Activated CD8-positive, alpha-beta memory T cell treated with anti-CD3 and anti-CD28 coated beads, Interleukin-2, amount 50 U/mL, for 1 hour (primary cell): ENCODE results near the gene MAD1L1.

Experiments used
- DNase-seq: peaks from one replicate; pipeline ENCODE4 v3.0.0-alpha.2; 2020; ENCODE audit errors: extremely low read depth

MAD1L1 gene

DNA sequence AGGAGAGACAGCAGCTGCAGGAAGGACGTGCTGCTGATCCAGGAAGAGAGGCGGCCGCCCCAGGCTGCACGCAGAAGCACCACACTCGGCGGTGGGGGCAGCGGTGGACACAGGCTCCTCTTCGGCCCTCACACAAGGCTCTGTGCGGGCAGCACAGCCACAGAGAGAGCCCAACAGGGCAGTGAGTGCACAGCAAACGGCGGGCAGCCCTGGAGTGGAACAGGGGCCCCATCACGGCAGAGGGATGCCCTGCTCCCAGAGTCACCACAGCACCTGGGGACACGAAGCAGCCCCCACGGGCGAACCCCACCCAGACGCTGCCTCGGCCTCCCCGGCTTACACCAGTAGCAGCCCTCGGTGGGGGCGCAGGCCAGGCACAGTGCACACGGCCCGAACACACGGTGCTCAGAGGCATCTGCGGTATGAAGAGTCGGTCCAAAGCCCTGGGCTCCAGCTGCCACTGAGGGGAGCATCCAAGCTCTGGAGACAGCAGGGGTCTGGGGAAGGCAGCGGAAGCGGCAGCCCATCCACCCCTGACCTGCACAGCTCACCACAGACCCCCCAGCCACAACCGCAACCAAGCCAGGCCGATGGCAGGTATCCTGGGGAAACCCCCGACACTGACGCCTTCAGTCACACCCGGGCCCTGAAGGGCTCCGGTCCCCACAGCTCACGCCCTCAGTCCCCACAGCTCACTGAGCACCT lies 26.1 kb upstream of the MAD1L1 start:
- no peak for DNase-seq

GRCh38 chr7:2257651-2258050 lies 24.9 kb upstream of the MAD1L1 start:
- DNase-seq = no peak

DNA sequence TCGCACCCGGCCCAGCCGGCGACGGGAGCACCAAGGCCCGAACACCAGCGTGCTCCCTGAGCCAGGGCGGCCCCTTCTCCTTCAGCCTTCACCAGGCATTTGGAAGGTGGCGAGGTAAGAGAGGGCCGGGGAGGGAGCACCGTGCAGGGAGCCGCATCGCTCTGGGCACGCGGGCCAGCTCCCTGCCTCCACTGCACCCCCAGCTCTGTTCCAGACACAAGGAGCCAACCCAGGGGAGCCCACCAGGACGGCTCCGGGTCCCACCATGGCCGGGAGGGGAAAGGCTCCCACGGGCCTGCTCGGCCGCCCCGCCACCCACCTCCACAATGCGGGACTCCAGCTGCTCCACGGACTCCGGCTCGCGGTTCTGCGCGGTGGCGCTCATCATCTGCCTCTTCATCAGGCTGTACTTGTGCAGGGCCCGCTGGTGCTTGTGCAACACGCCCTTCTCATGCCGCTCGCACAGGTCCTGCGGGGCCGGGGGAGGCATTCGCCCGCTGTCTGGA lies 24.4 kb upstream of the MAD1L1 start:
- DNase-seq = no peak

DNA sequence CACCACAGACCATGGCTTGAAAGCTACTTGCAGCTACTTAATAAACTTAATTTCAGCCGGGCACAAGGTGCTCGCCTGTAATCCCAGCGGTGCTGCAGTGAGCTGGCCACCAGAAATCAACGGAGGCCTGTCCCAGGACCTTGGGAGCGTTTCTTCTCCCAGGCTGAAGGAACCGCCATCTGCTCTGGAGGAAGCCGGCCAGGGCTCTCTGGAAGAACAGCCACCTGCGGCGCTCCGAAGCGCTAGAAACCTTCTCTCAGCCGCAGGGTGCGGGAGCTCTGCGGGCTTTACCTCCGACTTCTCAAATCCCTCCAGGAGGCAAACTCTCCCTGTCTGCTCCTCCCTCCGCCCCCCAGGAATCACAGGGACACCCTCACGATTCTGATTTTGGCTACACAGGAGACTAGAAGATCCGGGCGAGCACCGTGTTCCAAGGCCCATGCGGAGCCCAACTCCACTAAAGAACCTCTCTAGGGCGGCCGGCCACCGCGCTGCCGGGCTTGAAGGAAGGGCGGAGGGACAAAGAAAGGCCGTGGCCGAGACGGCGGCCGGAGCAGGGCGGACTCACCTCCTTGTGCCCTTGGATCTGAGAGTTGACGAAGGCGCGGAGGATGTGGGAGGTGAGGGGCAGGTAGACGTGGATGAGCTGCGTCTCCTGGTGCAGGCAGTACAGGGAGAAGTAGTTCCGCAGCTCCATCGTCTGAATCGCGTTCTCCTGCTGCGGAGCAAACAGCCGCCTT lies 23.7 kb upstream of the MAD1L1 start:
- no peak for DNase-seq

GRCh38 chr7:2255145-2256139 lies 22.7 kb upstream of the MAD1L1 start:
- DNase-seq = no peak

- no peak for DNase-seq
Observed at GRCh38 chr7:2254429-2255144, 21.8 kb upstream of the MAD1L1 start.

- DNase-seq = no peak
Observed at GRCh38 chr7:2253525-2254244, 20.9 kb upstream of the MAD1L1 start.

GRCh38 chr7:2253021-2253420 lies 20.3 kb upstream of the MAD1L1 start:
- DNase-seq = no peak

DNA sequence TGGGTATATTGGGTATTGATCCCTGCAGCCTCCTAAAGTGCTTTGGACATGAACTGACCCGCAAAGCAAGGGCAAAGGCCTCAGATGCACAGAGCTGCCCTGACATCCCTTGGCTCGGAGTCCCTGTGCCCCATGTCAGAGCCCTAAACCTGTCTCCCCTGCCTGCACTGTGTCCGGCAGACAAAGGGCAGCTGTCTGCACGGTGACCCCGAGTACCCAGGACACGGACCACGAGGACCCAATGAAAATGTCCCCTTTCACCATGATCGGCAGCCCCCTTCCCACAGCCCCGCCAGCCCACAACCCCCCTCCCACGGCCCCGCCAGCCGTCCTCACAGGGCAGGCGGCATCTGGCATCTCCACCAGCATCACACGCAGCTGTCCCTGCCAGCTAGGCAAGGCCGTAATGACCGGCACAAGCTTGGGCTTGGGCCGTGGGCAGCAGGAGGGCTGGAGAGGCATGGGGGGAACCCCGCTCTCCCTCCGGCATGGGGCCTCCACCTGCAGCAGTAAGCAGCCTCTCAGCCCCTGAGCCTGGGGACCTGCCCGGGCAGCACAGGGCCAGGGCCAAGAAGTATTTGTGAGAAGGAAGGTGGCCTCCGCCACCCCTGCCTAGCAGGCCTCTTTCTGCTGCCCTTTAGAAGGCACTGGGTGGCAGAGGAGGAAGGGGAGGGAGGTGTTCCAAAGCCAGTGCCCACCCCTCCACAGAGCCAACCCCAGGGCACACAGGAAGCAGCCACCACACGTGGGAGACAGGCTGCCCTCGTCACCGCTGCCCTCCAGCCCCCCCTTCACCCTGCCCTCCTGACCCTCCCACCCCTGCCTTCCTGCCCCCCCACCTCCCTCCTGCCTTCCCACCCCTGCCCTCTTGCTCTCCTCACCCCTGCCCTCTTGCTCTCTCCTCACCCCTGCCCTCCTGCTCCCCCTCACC lies 19.4 kb upstream of the MAD1L1 start:
- no peak for DNase-seq

DNA sequence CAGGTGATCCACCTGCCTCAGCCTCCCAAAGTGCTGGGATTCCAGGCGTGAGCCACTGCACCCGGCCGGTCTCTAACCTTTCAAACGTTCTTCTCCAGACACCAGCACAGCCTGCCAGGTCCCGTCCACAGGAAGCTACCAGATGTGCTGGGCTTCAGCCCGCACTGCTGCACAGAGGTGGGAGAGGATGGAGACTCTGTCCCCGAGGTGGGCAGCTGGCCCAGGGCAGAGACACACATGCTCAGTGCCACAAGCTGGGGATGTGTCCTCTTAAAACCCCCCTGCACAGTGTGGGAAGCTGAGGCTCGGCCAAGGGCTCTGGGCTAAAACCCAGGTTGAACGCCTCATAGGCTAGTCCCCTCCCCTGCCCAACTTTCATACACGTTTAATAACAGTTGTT lies 18.6 kb upstream of the MAD1L1 start:
- no peak for DNase-seq

DNA sequence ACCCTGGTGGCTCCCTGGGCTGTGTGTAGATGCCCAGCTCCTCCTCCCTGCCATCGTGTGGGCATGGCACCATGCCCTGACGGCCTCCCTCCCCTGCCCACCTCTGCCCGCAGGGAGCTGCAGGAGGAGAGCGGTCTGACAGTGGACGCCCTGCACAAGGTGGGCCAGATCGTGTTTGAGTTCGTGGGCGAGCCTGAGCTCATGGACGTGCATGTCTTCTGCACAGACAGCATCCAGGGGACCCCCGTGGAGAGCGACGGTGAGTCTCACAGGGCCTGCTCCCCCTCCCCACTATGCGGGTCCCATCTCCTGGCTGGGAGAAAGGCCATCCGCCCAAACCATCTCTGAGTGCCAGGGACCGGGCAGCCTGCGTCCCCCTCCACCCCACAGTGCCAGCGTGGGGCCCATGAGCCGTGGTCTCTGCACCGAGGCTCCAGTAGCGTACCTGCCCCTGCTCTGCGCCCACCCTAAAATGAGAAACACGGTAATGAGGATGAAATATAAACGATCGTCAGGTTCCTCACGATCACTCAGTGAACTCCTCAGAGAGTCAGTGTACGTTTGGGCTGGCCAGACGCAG lies 17.1 kb upstream of the MAD1L1 start:
- DNase-seq = no peak

DNA sequence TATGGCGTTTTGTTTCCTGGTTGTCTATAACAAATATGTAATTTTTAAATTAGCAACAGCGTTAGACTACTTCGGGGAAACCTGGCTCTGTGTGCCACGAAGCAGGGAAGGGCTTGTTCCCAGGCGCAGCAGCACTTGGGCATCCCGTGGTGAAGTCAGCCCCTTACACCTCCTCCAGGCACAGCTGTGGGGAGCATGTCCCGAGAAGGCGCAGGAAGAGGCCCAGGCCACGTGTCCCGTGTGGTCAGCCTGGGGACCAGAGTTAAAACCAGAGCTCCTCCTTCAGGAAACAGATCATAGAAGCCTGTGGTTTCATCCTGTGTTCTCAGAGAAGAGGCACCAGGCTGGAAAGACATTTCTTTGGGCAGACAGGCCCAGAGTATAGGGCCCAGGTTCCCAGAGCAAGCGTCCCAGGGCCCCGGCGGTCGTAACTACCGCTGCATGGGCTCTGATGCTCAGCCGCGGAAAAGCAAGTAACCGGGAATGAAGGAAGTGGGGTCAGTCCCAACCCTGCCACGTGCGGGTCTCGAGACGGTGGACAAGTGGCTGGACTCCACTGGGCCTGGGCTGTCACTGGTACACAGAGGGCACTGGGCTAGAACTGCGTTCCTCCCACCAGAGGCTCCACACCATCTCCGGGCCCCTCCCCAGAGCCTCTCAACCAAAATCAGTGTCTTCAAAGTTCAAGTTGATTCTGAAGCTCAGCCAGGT lies 16.4 kb upstream of the MAD1L1 start:
- DNase-seq = no peak

DNA sequence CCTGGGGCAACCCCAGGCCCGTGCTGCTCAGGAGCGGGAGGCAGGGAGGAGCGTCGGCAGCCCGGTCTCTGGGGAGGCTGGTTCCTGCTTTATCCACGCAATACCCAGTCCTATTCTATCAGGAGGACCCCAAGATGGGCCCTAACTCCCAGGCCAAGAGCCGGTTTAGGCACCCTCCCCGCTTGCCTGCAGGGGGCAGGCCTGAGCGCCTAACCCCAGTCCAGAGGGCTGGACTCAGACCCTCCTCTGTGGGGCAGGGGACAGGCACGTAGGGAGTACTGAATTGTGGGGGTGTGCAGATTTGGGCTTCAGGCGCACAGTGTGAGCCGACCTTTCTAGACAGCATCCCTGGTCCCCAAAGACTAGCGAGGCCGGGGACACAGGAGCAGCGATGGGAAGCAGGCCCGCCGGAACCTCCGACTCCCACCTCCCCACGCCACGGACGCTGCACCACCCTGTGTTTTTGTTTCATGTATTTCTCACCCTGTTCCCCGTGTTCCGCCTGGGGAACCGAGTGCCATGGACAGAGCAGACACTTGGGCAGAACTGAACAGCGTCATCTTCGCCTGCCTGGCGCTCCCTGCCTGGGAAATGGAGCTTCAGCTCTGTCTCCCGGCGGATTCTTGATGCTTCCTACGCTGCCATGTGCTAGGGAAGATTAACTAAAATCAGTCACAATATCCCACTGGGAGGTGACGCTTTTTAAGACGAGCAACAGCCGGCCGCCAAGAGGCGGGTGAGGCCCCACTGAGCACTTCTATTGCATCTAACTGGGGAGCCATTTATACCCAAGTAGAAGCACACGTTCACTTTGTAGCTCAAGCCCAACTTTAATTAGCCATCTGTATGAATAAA lies 14.6 kb upstream of the MAD1L1 start:
- DNase-seq = no peak

DNA sequence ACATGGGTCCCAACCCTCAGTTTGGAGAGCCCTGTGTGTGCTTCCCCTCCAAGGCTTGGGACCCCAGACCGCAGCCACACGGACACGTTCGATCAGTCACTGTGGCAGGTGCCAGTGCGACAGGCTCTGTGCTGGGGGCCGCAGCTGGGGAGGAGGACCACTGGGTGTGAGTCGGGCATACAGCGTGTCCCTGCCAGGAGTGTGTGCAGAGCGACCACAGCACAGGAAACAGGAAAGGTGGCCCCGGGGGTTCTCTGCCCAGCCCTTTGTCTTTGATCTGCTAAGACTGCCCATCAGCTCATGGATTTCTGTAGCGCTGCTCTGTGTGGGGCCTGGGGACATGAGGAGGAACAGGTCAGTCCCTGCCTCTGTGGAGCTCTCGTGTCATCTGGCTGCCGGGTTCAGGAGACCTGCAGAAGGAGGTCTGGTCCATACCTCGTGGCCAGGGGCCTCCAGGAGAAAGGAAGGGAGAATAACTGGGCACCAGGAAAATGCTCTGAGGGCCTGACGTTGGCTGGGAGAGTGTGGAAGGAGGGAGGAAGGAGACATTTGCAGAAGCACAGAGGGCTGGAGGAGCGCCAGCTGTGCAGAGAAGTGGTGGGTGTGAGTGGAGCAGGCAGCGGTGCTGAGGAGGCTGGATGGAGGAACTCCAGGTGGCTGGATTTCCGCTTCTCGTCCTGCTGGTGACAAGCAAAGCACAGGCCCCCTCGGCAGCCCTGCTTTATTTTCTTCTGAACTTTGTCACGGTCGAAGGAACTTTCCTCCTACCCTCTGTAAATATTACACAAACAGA lies 13.3 kb upstream of the MAD1L1 start:
- no peak for DNase-seq

GRCh38 chr7:2244404-2244995 lies 11.8 kb upstream of the MAD1L1 start:
- no peak for DNase-seq

- DNase-seq = no peak
Observed at GRCh38 chr7:2243458-2243857, 10.7 kb upstream of the MAD1L1 start.
